Spleen (tissue), 7 donors: ENCODE measurements around the gene AKTIP.

Experiments used
- POLR2A ChIP-seq, 3 donors: fragments of 450-650 bp; IDR thresholded peaks; one replicate each; pipeline ENCODE4 v1.5.1; 2017; ENCODE audit warnings: antibody characterized with exemption in 3 of 3, mild to moderate bottlenecking in 1 of 3
- POLR2AphosphoS5 ChIP-seq, 3 donors: sonication (generic); formaldehyde crosslinking; IDR thresholded peaks; one replicate each; pipeline ENCODE4 v1.5.1; 2017; ENCODE audit warnings: antibody characterized with exemption in 3 of 3
- TF ChIP-seq, protein P1 (sequence below), 11 experiments: fragments of 200-600 bp in 7 of 11; fragments of 450-650 bp in 4 of 11; sonication (generic) in 4 of 11; IDR thresholded peaks in 8 of 11; conservative IDR thresholded peaks in 3 of 11; 1 replicate in 7 of 11; 2 replicates in 4 of 11; pipeline versions ENCODE4 v1.4.0 to v1.8.0; 2016 to 2021; ENCODE audit warnings: antibody characterized with exemption in 11 of 11, inconsistent platforms in 4 of 11, mild to moderate bottlenecking in 1 of 11
- donor health status: DM: no; HTN: no; CAD: no; lungs with moderate emphysema.
- donor health status: DM: no; HTN: no; CAD: no.
- donor health status: DM: no; HTN: no; CAD: no.

DNA sequence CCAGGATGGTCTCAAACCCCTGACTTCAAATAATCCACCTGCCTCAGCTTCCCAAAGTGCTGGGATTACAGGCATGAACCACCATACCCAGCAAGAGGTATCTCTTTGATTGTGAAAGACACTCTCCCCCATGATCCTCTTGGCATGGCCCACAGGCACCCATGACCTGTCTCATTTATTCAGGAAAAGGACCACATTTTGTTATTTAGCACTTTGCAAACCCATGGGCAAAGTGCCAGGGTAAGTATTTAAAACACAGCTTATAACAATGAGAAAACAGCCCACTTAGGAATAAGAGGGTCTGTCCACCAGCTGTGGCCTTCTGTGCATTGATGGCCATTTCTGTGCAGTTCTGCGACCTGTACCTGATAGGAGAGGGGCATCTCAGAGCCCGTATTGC, 12.8 kb upstream of the AKTIP start:
- no peak for TF ChIP-seq POLR2AphosphoS5 (IDR thresholded peaks at IDR 0.05)
- TF ChIP-seq, protein P1, sequence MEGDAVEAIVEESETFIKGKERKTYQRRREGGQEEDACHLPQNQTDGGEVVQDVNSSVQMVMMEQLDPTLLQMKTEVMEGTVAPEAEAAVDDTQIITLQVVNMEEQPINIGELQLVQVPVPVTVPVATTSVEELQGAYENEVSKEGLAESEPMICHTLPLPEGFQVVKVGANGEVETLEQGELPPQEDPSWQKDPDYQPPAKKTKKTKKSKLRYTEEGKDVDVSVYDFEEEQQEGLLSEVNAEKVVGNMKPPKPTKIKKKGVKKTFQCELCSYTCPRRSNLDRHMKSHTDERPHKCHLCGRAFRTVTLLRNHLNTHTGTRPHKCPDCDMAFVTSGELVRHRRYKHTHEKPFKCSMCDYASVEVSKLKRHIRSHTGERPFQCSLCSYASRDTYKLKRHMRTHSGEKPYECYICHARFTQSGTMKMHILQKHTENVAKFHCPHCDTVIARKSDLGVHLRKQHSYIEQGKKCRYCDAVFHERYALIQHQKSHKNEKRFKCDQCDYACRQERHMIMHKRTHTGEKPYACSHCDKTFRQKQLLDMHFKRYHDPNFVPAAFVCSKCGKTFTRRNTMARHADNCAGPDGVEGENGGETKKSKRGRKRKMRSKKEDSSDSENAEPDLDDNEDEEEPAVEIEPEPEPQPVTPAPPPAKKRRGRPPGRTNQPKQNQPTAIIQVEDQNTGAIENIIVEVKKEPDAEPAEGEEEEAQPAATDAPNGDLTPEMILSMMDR (IDR thresholded peaks at IDR 0.05 in 8 of 11, conservative IDR thresholded peaks at IDR 0.05 in 3 of 11), result no peak
- TF ChIP-seq POLR2A (IDR thresholded peaks at IDR 0.05), result no peak
